ENCODE data around the gene CDC25B.
"Not testable (repeated sequence)": the region's sequence is repeated elsewhere in the genome, so short reads cannot be mapped to it uniquely, and the experiment has no call there.

Gene CDC25B

DNA sequence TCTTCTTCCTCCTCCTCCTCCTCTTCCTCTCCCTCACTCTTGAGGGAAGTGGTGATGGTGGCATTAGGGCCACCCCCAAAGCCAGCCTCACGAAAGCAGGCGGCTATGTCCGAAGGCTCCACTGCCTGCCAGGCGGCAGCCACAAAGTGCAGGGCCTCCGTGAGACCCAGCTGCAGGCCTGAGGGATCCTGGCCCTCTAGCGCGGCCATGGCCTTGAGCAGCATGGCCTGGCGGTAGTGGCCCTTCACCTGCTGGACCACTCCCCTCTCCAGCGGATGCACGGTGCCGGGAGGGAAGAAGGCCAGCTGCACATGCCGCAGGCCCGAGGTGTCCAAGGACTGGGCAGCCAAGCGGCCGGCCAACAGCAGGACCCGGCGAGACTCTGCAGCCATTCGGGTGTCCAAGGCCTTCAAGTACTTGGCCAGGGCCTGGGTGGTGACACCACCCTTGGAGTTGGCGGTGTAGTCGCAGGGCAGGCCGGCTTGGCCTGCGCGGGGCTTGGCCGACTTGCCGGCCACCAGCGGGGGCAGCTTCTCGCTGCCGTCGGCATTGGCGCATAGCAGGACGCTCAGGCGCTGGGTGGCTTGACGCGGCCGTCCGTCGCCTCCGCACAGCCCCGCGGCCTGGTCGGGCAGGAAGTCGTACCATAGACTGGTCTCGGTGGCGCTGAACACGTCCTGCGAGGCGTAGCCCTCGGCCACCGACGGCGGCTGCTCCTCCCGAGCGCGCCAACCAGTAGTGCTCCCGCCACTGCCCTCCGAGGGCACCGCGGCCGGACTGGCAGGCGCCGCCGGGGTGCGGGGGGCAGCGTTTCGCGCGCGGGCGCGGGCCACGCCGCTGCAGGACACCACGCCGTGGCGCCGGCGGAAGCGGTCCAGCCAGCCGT, 10.6 kb upstream of the CDC25B start:
- no peak for DNase-seq (ENCODE audit: low read depth)

GRCh38 chr20:3786126-3786484, 10.0 kb upstream of the CDC25B start:
- no peak for DNase-seq (ENCODE audit: low read depth)

DNA sequence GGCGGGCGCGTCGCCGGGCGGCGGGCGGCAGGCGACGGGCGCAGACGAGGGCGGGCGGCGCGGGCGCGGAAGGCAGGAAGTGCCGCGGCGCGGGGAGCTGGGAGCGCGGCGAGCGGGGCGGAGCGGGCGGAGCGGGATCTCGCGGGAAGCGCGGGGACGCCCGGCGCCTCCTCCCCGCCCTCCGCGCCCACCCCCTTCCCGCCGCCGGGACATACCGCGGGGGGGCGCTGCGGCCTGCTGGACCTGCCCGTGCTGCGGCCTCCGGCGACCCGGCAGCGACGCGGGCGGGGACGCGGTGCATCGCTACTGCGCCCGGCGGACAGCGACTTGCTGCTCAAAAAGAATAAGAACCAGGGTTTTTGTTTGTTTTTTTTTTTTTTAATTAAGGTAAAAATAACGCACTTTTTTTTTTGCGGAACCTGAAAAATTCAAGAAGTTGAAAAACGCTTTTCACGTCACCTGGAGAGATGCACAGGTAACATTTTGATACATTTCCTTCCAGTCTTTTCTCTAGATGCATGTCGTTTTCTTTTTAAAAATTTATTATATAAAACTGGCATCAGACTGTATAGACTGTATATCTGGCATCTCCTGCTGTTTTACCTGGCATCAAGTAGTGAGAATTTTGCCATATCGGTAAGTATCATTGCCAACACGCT, 9.3 kb upstream of the CDC25B start, which contains the start of gene CENPB:
Gene CENPB, minus strand, starts transcription at position 76 of the 659 bp plus-strand sequence. CDS start 257 bp downstream, outside the sequence.
- DNase-seq (ENCODE audit: low read depth): peak; percentile 85

DNA sequence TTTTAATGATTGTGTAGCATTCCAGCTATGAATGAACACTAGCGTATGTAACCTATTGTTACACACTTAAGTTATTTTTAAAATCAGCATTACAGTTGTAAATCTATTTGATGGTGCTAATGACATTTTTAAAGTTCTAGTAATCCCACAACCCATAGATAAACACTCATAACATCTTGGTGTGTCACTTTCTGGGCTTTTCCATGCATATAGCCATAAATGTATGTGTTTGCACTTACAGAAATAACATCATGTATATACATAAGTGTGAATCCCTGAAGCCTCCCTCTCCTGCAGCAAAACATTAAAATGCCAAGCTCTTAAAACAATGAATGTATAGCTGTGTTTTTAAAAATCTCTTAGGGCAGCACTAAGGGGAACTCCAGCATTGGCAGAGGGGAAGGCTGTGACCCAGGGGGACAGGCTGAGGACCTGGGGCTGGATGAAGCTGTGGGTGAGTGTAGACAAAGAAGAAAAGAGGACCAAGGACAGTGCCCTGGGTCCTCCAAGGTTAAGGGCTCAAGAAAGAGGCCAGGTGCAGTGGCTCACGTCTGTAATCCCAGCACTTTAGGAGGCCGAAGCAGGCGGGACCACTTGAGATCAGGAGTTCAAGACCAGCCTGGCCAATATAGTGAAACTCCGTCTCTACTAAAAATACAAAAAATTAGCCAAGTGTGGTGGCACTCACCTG, 8.6 kb upstream of the CDC25B start:
- DNase-seq (ENCODE audit: low read depth): no peak

- no peak for DNase-seq (ENCODE audit: low read depth)
These were observed 7.4 kb upstream of the CDC25B start for GRCh38 chr20:3788685-3789155.

DNA sequence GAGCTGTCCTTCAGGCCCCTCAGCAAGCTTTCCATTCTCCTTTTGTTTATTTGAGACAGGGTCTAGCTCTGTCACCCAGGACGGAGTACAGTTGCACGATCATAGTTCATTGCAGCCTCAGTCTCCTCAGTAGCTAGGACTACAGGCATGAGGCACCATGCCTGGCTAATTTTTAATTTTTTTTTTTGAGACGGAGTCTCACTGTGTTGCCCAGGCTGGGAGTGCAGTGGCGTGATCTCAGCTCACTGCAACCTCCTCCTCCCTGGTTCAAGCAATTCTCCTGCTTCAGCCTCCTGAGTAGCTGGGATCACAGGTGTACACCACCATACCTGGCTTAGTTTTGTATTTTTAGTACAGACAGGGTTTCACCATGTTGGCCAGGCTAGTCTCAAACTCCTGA, 6.9 kb upstream of the CDC25B start:
- DNase-seq (ENCODE audit: low read depth): not testable (repeated sequence)

DNA sequence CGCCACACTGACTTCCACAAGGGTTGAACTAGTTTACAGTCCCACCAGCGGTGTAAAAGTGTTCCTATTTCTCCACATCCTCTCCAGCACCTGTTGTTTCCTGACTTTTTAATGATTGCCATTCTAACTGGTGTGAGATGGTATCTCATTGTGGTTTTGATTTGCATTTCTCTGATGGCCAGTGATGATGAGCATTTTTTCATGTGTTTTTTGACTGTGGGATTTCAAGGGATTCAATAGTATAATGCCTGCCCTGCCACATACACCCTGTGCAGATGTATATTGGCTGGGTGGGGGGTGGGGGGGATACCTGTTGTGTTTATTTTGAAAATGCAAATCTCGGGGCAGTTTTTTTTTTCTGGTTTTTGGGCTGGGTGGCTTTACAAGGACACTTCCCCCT, 1.9 kb upstream of the CDC25B start:
- DNase-seq (ENCODE audit: low read depth): not testable (repeated sequence)

GRCh38 chr20:3794701-3795420, 1.2 kb upstream of the CDC25B start:
- no peak for DNase-seq (ENCODE audit: low read depth)

- no peak for DNase-seq (ENCODE audit: low read depth)
These were observed 541 bp downstream of the CDC25B start for GRCh38 chr20:3796477-3797225.

GRCh38 chr20:3797226-3797545, 1.1 kb downstream of the CDC25B start:
- no peak for DNase-seq (ENCODE audit: low read depth)

GRCh38 chr20:3797592-3798372, 1.7 kb downstream of the CDC25B start:
- DNase-seq (ENCODE audit: low read depth): no peak

GRCh38 chr20:3798373-3798768, 2.3 kb downstream of the CDC25B start:
- DNase-seq (ENCODE audit: low read depth): no peak

- DNase-seq (ENCODE audit: low read depth): no peak
These were observed 2.8 kb downstream of the CDC25B start for GRCh38 chr20:3798908-3799248.

GRCh38 chr20:3800256-3800877, 4.3 kb downstream of the CDC25B start:
- DNase-seq (ENCODE audit: low read depth): no peak

DNA sequence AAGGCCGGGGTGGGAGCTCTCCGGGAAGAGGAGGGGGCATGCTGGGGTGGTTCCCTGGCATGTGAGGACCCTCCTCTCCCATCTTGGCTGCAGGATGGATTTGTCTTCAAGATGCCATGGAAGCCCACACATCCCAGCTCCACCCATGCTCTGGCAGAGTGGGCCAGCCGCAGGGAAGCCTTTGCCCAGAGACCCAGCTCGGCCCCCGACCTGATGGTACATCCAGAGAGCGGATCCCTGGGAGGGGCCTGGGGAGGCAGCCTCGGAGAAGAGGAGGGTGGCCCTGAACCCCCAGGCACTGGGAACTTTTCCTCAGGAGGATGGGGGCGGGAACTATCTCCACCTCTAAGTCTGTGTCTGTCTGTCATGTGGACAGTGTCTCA, 4.8 kb downstream of the CDC25B start:
- no peak for DNase-seq (ENCODE audit: low read depth)

DNA sequence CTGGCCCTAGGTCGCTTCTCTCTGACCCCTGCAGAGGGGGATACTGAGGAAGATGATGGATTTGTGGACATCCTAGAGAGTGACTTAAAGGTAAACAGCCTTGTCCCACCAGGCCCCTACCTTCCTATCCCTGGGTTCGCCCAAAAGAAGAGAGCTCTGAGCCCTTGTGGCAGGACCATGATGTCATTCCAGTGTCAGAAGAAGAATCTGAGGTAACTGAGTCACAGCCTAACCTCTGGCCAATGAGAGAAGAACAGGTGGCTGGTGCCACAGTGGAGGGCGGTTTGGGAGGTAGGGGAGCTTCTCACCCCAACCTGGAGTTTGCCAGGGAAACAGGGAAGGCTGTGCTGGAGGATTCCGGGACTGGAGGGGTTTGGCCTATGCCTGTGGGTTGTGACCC, 5.2 kb downstream of the CDC25B start:
- DNase-seq (ENCODE audit: low read depth): no peak

- DNase-seq (ENCODE audit: low read depth): no peak
These were observed 5.7 kb downstream of the CDC25B start for GRCh38 chr20:3801846-3802245.

- DNase-seq (ENCODE audit: low read depth): no peak
These were observed 6.6 kb downstream of the CDC25B start for GRCh38 chr20:3802524-3803239.

GRCh38 chr20:3803289-3803688, 7.2 kb downstream of the CDC25B start:
- DNase-seq (ENCODE audit: low read depth): no peak

GRCh38 chr20:3803854-3804253, 7.7 kb downstream of the CDC25B start:
- DNase-seq (ENCODE audit: low read depth): no peak
